ENCODE results near the gene HSD11B2.
"Not testable (repeated sequence)": the region's sequence is repeated elsewhere in the genome, so short reads cannot be mapped to it uniquely, and the experiment has no call there.

Gene HSD11B2

GRCh38 chr16:67415421-67415820 is 15.5 kb upstream of the HSD11B2 start:
- not testable (repeated sequence) for DNase-seq (ENCODE audit: low read depth)

- no peak for DNase-seq (ENCODE audit: low read depth)
Observed at GRCh38 chr16:67415872-67416793, 14.8 kb upstream of the HSD11B2 start, which contains the start of gene ZDHHC1. Gene ZDHHC1 (minus strand): TSS chr16:67416477. CDS start chr16:67407775, 8,702 bp downstream.

GRCh38 chr16:67417333-67418061 is 13.4 kb upstream of the HSD11B2 start:
- DNase-seq (ENCODE audit: low read depth): no peak

GRCh38 chr16:67419502-67419901 is 11.4 kb upstream of the HSD11B2 start:
- DNase-seq (ENCODE audit: low read depth): no peak

- no peak for DNase-seq (ENCODE audit: low read depth)
Observed at GRCh38 chr16:67419931-67420330, 11.0 kb upstream of the HSD11B2 start.

GRCh38 chr16:67421030-67421429 is 9.9 kb upstream of the HSD11B2 start:
- DNase-seq (ENCODE audit: low read depth): no peak

- DNase-seq (ENCODE audit: low read depth): no peak
Observed at GRCh38 chr16:67423015-67423414, 7.9 kb upstream of the HSD11B2 start.

- DNase-seq (ENCODE audit: low read depth): no peak
Observed at GRCh38 chr16:67423611-67424260, 7.2 kb upstream of the HSD11B2 start.

- no peak for DNase-seq (ENCODE audit: low read depth)
Observed at GRCh38 chr16:67424261-67424615, 6.7 kb upstream of the HSD11B2 start.

GRCh38 chr16:67425061-67425460 is 5.9 kb upstream of the HSD11B2 start:
- no peak for DNase-seq (ENCODE audit: low read depth)

GRCh38 chr16:67425580-67425979 is 5.3 kb upstream of the HSD11B2 start:
- no peak for DNase-seq (ENCODE audit: low read depth)

- no peak for DNase-seq (ENCODE audit: low read depth)
Observed at GRCh38 chr16:67426022-67426421, 4.9 kb upstream of the HSD11B2 start.

- no peak for DNase-seq (ENCODE audit: low read depth)
Observed at GRCh38 chr16:67426950-67427349, 4.0 kb upstream of the HSD11B2 start.

- no peak for DNase-seq (ENCODE audit: low read depth)
Observed at GRCh38 chr16:67428146-67428731, 2.7 kb upstream of the HSD11B2 start.

- no peak for DNase-seq (ENCODE audit: low read depth)
Observed at GRCh38 chr16:67429053-67429798, 1.7 kb upstream of the HSD11B2 start.

- DNase-seq (ENCODE audit: low read depth): no peak
Observed at GRCh38 chr16:67429799-67430503, 970 bp upstream of the HSD11B2 start.

- no peak for DNase-seq (ENCODE audit: low read depth)
Observed at GRCh38 chr16:67430504-67430976, 381 bp upstream of the HSD11B2 start.

GRCh38 chr16:67431775-67432505 is 1.0 kb downstream of the HSD11B2 start:
- DNase-seq (ENCODE audit: low read depth): no peak

- DNase-seq (ENCODE audit: low read depth): no peak
Observed at GRCh38 chr16:67432506-67432890, 1.6 kb downstream of the HSD11B2 start.

GRCh38 chr16:67433131-67433719 is 2.3 kb downstream of the HSD11B2 start:
- DNase-seq (ENCODE audit: low read depth): no peak
